Measurements from ENCODE around the gene ADH6.
"Not testable (repeated sequence)": the region's sequence is repeated elsewhere in the genome, so short reads cannot be mapped to it uniquely, and the experiment has no call there.

Gene ADH6

GRCh38 chr4:99189900-99190299 lies 29.1 kb downstream of the ADH6 start:
- not testable (repeated sequence) for DNase-seq

DNA sequence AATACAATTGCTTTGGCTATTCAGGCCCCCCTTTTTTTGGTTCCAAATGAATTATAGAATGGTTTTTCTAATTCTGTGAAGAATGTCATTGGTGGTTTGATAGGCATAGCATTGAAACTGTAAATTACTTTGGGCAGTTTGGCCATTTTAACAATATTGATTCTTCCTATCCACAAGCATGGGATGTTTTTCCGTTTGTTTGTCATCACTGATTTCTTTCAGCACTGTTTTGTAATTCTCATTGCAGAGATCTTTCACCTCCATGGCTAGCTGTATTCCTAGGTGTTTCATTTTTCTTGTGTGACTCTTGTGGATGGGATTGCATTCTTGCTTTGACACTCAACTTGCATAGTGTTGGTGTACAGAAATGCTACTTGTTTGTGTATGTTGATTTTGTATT lies 33.0 kb downstream of the ADH6 start:
- DNase-seq, result no peak

DNA sequence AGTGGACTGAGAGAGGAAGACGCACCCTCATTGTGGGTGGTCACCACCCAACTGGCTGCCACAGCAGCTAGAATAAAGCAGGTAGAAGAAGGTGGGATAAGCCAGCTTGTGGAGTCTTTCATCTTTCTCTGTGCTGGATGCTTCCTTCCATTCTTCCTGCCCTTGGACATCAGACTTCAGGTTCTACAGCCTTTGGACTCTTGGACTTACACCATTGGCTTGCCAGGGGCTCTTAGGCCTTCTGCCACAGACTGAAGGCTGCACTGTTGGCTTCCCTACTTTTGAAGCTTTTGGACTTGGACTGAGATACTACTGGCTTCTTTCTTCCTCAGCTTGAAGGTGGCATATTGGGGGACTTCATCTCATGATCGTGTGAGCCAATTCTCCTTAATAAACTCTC lies 33.5 kb downstream of the ADH6 start:
- DNase-seq, result no peak

- no peak for DNase-seq
These were observed 38.5 kb downstream of the ADH6 start for GRCh38 chr4:99180382-99181070.

GRCh38 chr4:99179626-99180025 lies 39.4 kb downstream of the ADH6 start:
- DNase-seq, result no peak

- no peak for DNase-seq
These were observed 39.9 kb downstream of the ADH6 start for GRCh38 chr4:99179178-99179577.

- DNase-seq, result no peak
These were observed 52.5 kb downstream of the ADH6 start for GRCh38 chr4:99166544-99166943.

GRCh38 chr4:99165978-99166377 lies 53.1 kb downstream of the ADH6 start:
- no peak for DNase-seq

GRCh38 chr4:99161373-99162099 lies 57.5 kb downstream of the ADH6 start:
- no peak for DNase-seq

GRCh38 chr4:99159699-99160098 lies 59.3 kb downstream of the ADH6 start:
- DNase-seq, result no peak

DNA sequence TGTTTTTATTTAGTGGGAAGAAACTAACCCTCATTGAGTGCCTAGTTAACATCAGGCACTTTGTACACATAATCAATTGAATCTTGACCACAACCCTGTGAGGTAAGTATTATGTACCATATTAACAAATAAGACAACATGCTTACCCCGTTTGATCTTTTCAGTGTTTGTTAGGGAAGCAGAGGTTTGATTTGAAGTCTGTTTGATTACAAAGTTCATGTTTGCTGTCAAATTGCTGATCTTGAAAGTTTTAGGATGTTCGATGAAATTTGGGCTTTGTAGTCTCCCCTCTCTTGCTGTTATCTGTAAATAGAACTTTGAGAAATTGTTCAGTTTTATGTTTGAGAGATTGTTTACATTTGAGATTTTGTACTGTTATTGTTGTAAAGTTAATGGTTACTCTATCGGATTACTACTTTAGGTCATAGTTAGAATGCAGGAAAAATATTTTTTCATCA lies 61.5 kb downstream of the ADH6 start:
- DNase-seq, result no peak

DNA sequence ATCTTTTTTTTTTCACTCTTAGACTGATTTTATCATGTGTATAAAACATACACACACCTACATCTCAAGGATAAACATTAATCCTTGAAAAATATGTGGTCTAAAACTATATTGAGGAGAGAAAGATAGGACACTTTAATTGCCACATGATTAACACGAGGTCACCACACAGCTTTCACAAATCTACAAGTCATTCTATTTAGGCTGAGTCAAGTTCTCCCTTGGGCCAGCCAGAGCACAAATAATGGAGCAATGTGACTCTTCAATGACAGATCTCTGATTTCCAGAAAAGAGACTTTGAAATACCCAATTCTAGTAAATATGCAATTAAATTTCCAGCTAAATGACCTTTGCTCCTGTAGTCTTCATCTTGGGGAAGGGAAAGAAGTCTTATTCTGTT lies 62.1 kb downstream of the ADH6 start:
- DNase-seq, result no peak

GRCh38 chr4:99154658-99155342 lies 64.2 kb downstream of the ADH6 start:
- no peak for DNase-seq

Measured in CD4-positive, alpha-beta T cell treated with Interferon alpha-2 for 1 hour (primary cell).